ENCODE results near the gene FUOM.

FUOM gene, protein sequence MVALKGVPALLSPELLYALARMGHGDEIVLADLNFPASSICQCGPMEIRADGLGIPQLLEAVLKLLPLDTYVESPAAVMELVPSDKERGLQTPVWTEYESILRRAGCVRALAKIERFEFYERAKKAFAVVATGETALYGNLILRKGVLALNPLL

DNA sequence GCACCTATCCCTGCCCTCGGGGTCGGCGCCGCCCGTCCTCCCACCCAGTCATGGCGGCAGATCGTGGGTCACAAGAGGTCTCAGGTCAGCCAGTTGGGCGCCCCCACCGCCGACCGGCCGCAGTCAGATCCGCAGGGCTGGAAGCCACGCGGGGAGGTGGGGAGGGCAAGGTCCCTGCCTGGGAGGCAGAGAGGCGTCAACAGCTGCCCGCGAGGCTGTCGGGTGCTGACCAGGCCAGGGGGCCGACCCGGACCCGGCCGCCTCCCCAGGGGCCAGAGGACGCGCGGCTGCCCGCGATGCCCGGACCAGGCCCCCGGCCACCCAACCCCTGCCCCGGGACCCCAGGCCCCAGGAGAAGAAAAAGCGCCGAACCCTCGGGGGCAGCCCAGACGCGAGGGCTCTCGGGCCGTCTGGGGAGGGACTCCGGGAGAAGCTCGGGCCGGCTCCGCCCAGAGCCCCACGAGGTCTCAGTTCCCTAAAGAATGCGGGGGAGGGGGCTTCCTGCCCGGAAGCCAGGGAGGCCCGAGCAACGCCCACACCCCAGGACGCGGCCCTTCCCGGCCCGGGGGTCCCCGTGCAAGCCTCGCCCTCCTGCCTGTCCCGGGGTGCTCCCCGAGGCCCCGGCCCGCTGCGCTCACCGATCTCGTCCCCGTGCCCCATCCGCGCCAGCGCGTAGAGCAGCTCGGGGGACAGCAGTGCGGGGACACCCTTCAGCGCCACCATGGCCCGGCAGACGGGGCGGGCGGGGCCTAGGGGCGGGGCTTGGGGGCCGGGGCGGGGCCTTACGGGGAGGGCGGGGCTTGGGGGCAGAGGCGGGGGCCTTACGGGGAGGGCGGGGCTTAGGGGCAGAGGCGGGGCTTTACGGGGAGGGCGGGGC lies at the start of gene FUOM:
FUOM (minus strand) TSS at position 735 of the 877 bp plus-strand sequence; CDS start at position 723, 12 bp downstream.
- no peak for DNase-seq

DNA sequence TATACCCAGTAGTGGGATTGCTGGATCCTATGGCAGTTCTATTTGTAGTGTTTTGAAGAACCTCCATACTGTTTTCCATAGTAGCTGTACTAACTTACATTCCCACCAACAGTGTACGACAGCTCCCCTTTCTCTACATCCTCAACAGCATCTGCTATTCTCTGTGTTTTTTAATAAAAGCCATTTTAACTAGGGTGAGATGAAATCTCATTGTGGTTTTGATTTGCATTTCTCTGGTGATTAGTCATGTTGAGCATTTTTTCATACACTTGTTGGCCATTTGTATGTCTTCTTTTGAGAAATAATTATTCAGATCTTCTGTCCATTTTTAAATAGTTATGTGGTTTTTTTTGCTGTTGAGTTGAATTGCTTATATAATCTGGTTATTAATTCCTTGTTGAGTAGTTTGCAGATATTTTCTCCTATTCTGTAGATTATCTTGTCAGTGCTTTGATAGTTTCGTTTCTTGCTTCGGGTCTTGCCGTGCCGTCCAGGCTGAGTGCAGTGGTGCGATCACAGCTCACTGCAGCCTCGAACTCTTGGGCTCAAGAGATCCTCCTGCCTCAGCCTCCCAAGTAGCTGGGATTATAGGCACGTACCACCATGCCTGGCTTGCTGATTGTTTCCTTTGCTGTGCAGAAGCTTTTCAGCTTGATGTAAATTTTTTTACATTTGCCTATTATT lies 48.2 kb upstream of the FUOM start:
- DNase-seq, result no peak

DNA sequence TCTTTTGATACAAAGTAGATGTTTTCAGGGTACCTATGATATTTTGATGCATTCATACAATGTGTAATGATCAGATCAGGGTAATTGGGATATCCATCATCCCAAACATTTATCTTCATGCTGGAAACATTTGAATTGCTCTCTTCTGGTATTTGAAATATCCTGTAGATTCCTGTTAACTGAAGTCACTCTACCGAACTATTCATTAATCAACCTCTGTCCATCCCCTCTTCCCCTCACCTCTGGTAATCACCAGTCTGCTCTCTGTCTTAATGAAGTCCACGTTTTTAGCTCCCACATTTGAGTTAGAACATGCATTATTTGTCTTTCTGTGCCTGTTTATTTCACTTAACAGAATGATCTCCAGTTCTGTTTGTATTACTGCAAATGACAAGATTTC lies 47.5 kb upstream of the FUOM start:
- DNase-seq, result no peak

DNA sequence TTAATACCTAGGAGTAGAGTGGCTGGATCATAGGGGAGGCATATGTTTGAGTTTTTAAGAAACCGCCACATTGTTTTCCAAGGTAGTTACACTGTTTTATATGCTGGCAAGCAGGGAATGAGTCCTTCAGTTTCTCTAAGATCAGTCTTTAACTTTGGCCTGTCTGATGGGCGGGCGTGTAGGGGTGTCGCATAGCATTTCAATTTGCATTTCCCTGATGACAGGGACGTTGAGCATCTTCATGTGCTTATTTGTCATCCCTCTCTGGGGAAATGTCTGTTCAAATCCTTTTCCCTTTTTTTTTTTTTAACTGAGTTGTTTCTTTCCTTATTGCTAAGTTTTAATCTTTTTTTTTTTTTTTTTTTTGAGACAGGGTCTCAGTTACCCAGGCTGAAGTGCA lies 46.0 kb upstream of the FUOM start:
- no peak for DNase-seq

DNA sequence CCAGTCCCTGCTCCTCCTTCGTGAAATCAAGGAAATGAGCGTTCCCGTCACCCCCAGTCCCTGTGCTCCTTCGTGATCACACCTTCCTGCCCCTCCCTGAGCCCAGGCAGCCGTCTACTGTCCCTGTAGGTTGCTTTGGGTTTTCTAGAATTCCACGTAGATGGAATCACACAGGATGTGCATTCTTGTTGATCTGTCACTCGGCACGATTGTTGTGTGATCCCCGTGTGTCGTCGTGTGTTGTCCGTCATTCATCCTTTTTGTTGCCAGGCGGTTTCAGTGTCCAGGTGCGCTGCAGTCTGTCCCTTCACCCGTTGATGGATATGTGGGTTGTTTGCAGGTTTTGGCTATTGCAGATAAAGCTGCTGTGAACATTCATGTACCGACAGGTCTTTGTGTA lies 45.5 kb upstream of the FUOM start:
- no peak for DNase-seq

DNA sequence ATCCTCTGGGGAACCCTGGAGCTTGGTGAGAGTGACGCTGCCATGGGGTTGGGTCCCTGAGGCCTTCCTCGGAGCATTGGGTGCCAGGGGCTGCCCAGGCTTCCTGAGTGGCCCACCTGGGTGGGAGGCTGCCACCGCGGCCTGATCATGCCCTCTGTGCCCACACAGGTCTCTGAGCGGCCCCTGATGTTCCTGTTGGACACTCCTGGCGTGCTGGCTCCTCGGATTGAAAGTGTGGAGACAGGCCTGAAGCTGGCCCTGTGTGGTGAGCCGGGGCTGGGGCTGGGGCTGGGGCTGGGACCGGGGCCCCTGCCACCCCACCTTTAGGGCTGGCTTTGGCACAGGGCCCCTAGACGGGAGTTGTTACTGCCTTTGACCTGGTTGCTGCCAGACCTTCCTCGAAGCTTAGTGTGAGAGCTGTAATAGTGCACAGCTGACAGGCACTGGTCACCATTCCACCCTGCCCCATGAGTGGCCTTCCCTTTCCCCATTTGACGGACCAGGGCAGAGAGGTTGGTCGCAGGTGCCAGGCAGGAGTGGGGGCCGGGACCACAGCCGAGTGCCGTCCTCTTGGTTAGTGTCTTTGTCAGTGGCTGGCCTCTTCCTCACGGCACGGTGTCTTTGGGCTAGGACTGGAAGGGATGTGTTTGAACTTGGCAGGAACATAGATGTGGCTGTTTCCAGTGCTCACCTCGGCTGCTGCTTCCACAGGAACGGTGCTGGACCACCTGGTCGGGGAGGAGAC lies 44.3 kb upstream of the FUOM start:
- DNase-seq, result no peak

DNA sequence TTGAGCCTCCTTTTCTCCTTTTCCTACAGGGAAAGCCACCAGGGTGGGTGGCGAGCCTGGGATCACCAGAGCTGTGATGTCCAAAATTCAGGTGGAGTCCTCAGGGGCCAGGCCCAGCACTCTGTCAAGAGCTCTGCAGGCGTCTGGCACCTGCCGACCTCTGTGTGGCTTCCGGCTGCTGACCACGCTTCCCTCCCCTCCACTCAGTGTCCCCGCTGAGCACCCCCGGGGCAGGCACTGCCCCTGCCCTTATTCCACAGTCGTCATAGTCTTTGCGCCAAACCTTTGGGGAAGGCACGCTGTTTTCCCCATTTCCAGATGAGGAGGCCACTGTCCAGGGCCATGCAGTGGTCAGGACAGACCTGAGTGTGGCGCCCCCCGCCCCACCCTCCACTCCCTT lies 43.7 kb upstream of the FUOM start:
- no peak for DNase-seq

DNA sequence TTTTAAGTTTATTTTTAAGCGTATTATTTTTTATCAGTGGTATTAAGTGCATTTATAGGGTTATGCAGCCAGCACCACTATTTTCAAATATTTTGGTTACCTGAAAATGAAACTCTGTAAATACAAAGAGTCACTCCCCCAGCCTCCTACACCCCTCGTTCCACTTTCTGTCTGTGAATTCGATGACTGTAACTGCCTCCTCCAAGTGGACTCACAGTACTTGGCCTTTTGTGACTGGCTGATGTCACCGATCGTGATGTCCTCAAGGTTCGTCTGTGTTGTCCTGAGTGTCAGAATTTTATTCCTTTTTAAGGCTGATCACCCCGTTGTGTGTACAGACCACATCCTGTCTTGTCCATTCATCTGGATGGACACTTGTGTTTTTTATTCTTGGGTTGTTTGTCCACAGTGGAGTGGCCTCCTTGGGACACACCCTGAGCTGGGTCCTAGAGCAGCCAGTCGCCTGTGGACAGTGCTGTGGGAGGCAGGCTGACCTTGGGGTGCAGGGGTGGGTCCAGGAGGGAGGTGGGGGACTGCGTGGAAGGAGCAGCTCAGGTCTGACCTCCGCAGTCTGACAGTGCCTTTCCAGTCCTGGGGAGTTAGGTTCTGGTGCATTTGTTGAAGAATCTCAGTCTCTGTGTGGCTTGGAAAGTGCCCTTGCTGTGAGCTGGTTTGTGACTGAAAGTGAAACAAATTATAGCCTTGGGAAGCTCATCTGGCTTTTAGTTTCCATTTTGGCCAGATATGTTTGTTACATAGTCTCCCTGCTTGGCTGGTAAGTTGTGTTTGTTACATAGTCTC lies 43.0 kb upstream of the FUOM start:
- DNase-seq, result no peak

DNA sequence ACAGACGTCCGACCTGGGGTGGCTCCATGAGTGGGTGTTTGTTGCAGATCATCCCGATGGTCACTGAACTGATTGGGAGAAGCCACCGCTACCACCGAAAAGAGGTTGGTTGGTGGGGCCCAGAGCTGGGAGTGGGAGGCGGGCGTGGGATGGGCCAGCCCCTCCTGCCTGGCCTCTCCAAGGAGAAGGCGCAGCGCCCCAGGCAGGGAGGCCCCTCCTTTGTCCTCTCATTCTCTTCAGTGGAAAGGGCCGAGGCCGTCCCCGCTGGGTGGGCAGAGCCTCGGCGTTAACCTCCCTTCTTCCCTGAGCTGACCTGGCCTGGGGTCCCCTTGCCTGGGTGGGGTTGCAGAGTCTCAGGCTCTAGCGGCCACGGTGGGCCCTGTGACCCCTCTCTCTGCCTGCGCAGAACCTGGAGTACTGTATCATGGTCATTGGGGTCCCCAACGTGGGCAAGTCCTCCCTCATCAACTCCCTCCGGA lies 41.3 kb upstream of the FUOM start:
- DNase-seq, result no peak

DNA sequence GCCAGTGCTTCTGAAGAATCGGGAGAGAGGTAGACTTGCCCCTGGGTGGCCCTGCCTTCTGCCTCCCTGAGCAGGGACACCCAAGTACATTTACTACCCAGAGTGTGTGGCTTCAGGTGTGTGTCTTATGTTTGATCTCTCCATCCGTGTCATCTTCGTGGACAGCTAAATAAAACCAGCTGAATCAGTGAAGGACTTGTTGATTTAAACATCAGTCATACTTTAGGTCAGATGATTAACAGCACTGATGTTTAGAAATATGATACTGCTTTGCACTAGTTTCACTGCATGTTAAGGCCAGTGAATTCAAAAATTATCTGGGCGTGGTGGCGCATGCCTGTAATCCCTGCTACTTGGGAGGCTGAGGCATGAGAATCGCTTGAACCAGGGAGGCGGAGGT lies 40.1 kb upstream of the FUOM start:
- no peak for DNase-seq

DNA sequence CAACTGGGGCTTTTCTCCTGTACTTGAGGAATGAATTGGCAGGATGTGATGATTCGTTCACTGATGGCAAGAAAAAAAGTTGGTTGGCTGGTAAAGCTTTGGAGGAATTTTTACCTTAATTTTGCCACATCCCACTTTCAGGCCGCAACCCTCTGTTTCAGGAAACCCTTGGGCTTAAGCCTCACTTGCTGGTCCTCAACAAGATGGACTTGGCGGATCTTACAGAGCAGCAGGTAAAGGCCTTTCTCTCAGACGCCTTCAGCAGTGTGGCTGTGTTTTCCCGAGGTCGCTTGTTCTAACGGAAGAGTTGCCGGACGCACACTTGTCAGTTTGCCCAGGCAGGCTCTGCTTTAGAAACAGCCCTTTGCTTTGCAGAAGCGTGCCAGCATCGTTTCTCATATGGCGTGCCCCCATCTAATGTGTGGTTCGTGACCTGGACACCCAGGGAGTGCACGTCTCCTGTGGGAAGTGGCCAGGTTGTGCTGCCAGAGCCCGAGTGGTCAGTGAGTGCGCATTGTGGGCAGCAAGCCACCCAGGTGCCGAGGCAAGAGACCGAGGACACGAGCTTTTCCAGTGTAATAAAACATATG lies 38.3 kb upstream of the FUOM start:
- no peak for DNase-seq

DNA sequence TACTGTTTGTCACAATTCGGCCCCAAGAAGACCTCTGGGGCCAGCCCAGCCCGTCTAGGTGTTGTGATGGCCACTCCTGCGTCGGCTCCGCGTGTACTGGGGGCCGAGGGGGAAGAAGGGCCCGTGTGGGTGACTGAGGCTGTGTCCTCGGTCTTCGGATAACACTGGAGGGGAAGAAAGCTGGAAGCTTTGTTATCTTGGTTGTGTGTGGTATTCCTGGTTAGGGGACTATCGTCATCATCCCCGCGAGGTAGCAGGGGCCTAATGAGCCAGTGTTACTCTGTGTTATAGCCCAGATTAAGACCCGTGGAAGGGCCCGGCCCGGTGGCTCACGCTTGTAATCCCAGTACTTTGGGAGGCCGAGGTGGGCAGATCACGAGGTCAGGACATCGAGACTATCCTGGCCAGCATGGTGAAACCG lies 37.0 kb upstream of the FUOM start:
- DNase-seq, result no peak

DNA sequence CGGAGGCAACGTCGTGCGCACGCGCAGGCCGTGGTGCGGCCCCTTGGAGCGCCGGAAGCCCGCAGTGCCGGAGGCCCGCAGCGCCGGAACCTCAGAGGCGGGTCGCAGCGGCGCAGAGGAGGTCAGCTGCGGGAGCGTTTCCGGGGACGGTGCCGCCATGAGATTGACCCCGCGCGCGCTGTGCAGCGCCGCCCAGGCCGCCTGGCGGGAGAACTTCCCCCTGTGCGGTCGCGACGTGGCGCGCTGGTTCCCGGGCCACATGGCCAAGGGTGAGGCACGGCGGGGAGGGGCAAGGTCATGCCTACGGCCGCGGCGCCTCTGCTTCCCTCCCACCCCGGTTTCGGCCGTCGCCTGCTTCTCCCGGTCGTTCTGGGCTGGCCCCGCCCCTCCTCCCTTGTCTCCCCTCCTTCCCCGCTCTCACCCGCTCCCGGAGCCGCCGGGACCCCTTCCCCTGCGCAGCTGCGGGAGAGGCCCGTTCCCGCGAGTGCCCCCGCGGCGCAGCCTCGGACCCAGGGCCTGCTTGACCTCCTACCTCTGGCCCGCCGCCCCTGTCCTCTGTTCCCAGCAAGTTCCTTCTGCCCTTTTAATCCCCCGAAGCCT lies 36.3 kb upstream of the FUOM start, which contains the start of gene MTG1:
MTG1 (plus strand) TSS at position 94 of the 600 bp plus-strand sequence; CDS start at position 158, 64 bp downstream.
- peak; percentile 62 for DNase-seq

DNA sequence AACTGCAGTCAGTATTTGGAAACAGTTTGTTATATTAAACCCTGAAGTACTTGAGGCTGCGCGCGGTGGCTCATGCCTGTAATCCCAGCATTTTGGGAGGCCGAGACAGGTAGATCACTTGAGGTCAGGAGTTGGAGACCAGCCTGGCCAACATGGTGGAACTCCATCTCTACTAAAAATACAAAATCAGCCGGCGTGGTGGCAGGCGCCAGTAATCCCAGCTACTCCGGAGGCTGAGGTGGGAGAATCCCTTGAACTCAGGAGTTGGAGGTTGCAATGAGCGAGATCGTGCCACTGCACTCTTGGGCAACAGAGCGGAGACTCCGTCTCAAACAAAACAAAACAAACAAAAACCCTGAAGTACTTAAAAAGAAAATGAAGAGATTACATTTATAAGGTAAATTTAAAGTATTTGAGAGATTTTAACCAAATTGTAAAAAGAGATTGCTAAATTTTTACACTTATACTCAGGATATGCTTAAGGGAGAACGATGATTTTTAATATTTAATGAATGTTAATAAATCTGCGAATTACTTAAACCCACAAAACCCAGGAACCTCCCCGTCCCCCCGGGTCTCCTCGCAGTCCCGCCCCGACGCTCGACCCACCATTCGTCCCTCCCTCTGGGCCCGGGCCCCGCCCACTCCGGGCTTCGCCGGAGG lies 35.7 kb upstream of the FUOM start:
- no peak for DNase-seq

DNA sequence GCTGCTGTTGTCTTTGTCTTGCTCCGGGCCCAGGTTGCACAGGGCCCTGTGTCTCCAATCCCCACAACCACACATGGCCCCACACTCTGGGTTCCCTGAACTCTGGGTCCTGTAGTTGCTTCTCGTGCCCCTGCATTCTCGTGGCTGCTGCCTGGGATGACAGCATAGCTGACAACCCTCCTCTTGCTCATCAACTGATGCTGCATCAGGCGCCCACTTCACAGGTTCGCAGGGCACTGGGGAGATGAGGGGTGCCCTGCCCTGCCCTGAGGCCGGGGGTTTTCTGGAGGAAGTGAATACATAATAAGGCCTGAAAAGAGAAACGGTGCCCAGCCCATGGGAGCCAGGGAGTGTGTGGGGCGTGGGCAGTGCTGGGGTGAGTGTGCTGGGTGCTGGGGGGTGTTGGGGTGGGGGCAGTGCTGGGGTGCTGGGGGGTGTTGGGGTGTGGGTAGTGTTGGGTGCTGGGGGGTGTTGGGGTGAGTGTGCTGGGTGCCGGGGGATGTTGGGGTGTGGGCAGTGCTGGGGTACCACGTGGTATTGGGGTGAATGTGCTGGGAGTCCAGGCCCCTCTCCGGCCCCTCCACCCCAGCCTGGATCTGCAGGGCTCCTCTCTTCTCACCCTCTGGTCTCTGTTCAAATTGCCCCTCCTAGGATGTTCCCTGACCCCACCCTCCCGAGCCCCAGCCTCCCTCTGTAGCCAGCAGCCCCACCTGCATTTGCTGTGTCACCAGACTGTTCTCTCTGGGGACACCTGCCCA lies 34.1 kb upstream of the FUOM start:
- DNase-seq, result no peak

DNA sequence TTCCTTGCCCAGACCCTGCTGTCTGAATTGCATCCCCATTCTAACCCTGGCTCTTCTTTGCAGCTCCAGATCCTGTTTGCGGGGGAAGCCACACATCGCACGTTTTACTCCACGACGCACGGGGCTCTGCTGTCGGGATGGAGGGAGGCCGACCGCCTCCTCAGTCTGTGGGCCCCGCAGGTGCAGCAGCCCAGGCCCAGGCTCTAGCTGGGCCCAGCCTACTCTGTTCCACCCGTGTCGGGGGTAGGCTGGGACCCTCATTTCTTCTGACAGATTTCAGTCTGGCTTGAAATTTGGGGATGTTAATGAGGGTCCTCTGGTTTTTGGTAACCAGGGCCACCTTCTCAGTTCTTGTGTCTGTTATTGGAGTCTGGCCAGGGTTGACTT lies 33.4 kb upstream of the FUOM start:
- DNase-seq, result no peak

DNA sequence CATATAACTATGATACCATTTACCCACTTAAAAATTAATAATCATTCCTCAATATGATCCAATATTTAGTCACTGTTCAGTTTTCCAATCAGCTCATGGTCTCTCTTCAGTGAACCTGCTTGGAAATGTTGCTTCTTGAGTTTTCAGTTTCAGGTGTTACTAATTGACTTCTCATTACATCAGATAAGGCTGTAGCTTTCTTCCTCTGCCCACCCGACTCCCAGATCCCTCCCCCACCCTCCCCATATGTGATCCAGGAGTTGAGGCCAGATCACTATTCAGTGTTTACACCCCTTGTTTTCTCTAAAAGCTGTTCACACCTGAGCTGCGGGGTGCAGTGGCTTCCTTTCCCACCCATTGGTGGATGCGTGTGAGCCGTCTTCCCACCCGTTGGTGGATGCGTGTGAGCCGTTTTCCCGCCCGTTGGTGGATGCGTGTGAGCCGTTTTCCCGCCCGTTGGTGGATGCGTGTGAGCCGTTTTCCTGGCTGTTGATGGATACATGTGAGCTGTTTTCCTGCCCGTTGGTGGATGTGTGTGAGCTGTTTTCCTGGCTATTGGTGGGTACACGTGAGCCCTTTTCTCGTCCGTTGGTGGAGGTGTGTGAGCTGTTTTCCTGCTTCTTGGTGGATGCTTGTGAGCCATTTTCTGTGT lies 32.9 kb upstream of the FUOM start:
- DNase-seq, result no peak

DNA sequence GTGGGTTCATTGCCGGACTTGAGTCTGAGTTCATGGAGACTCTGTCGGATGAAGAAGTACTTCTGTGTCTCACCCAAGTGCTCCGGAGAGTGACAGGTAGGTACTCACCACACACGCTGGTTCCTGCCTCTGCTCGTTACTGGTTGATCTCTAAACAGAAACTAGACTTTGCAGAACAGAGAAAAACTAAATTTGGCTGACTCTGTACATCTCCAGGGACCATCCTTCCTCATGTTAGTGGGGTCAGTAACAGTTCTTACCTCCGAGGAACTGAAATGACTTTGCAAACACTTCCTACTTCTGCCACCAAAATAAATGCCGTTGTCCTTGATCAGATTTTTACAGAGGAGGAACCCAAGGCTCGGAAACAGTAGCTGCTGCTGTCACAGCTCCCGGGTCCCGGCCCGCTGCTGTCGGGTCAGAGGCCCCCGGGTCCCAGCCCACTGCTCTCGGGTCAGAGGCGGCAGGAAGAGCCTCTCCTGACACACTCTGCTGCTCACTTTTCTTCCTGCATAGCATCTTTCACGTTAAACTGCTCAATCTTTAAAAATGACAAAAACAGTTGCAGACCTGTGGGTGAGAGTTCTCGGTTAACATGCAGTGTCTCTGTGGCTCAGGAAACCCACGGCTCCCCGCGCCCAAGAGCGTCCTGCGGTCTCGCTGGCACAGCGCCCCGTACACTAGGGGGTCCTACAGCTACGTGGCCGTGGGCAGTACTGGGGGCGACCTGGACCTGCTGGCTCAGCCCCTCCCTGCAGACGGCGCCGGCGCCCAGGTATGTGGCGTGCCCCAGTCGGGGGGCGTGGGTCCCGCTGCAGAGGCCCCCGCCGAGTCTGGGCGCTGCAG lies 31.4 kb upstream of the FUOM start:
- no peak for DNase-seq
